Measurements from ENCODE around the gene ERBB2.

DNA sequence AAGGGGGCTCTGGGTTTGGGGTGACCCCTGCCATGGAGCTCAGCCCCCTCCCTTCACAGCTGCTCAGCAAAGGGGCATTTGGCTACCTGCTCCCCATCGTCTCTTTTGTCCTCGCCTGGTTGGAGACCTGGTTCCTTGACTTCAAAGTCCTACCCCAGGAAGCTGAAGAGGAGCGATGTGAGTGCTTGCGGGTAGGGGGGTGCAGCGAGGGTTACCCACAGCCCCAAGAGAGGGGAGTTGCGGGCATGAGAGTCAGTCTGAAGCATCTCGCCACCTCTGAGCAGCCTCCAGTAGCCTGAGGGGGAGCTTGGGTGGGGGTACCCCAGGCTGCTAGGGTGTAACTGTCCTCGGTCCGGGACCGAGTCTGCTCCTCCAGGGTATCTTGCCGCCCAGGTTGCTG, 41.5 kb upstream of the ERBB2 start:
- TF ChIP-seq, protein P1, sequence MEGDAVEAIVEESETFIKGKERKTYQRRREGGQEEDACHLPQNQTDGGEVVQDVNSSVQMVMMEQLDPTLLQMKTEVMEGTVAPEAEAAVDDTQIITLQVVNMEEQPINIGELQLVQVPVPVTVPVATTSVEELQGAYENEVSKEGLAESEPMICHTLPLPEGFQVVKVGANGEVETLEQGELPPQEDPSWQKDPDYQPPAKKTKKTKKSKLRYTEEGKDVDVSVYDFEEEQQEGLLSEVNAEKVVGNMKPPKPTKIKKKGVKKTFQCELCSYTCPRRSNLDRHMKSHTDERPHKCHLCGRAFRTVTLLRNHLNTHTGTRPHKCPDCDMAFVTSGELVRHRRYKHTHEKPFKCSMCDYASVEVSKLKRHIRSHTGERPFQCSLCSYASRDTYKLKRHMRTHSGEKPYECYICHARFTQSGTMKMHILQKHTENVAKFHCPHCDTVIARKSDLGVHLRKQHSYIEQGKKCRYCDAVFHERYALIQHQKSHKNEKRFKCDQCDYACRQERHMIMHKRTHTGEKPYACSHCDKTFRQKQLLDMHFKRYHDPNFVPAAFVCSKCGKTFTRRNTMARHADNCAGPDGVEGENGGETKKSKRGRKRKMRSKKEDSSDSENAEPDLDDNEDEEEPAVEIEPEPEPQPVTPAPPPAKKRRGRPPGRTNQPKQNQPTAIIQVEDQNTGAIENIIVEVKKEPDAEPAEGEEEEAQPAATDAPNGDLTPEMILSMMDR (IDR thresholded peaks at IDR 0.05; ENCODE audit: low read depth, low read length), result no peak
- TF ChIP-seq POLR2A (IDR thresholded peaks at IDR 0.05; ENCODE audit: extremely low read depth, insufficient read length), result no peak
